HG02798 (cell line): ENCODE data around the gene SYT7.
"Not testable (repeated sequence)": the region's sequence is repeated elsewhere in the genome, so short reads cannot be mapped to it uniquely, and the experiment has no call there.

Experiments
- ATAC-seq: cut with Tn5 transposase; IDR thresholded peaks from one replicate; pipeline ENCODE4 v1.9.1; 2021; ENCODE audit warnings: mild to moderate bottlenecking; ENCODE audit not compliant: unreplicated experiment, poor library complexity

The SYT7 gene

GRCh38 chr11:61484541-61484940 lies 96.3 kb downstream of the SYT7 start:
- no peak for ATAC-seq

DNA sequence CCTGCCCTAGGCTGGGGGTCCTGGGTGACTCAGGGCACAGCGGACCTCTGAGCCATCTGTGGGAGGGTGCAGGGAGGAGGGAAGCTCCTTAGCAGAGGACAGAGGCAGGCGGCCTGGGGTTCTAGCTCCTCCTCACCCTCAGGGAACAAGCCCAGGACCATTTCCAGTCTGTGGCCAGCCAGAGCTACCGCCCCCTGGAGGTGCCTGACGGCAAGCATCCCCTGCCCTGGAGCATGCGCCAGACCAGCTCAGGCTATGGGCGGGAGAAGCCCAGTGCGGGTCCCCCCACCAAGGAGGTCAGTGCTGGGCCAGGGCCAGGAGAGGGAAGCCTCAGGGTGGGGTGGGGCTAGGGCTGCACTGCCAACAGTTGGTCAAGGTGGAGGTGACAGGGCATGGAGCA lies 98.4 kb downstream of the SYT7 start:
- no peak for ATAC-seq

GRCh38 chr11:61481806-61482205 lies 99.1 kb downstream of the SYT7 start:
- ATAC-seq: no peak

- ATAC-seq: no peak
Measured at GRCh38 chr11:61480994-61481335, 99.9 kb downstream of the SYT7 start.

DNA sequence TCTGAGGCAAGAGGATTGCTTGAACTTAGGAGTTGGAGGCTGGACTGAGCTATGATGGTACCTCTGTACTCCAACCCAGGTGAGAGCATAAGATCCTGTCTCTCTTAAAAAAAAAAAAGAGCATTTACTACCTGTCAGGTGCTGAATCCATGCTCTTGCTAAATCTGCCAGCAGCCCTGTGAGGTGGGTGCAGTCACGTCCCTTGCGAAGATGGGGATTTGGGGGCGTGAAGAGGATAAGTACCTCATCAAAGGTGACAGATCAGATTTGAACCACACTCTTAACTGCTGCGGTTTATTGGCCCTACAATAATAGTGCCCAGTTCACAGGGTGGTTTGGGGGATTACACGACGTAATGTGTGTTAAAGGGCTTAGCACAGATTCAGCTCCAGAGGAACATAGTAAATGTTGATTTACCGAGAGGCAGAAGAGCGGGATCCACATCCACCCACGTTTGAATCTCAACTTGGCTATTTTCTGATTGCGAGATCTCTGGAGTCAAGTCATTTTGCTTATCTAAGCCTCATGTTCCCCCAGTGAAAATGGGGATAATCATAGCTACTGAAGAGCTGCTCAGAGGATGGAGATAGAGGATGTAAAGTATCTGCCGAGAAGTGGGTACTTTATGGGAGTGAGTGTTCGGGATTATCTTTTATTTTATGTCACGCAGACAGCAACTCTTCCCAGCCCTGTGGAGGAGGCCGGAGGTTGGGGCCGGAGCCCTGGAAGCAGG lies 100.4 kb downstream of the SYT7 start:
- no peak for ATAC-seq

DNA sequence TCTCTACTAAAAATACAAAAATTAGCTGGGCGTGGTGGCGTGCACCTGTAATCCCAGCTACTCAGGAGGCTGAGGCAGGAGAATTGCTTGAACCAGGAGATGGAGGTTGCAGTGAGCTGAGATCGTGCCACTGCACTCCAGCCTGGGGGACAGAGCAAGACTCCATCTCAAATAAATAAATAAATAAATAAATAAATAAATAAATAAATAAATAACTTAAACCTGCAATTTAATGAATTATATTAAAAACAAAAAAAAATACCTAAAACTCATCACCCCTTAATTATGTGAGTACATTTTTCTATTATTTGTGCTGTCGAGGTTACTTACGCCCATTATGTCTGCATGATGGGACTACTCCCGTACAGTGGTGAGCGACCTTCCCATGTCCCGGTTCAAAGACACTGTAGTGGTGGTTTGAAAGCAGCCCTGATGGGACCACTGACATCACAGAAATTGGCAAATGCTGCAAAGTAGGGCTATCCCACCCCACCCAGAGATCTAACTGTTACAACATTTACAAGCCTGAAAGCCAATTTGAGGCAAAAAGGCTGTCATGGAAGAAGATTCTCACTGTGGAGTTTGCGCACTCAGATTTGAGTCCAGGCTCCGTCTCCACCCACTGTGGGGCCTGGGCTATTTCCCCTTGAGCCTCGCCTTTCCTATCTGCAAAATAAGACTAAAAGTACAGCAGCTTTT lies 101.4 kb downstream of the SYT7 start:
- ATAC-seq: not testable (repeated sequence)

GRCh38 chr11:61477727-61478148 lies 103.1 kb downstream of the SYT7 start:
- ATAC-seq: no peak

DNA sequence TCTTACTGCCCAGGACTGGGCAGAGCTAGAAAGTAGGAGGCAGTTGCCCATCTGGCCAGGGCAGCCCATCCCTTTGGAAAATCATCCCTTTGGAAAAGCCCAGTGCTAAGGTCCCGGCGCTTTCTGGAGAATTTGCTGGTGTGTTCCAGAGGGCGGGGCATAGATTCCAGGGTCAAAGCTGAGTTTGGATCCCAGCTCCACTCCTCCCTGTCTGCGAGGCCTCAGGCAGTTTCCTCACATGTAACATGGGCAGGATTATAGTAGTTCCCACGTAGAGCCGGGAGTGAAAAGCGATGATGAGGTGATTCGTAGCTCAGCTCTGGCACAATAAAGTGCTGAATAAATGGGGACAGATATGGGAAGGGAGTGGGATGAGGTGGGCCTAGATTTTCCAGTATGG lies 103.8 kb downstream of the SYT7 start:
- ATAC-seq: no peak

DNA sequence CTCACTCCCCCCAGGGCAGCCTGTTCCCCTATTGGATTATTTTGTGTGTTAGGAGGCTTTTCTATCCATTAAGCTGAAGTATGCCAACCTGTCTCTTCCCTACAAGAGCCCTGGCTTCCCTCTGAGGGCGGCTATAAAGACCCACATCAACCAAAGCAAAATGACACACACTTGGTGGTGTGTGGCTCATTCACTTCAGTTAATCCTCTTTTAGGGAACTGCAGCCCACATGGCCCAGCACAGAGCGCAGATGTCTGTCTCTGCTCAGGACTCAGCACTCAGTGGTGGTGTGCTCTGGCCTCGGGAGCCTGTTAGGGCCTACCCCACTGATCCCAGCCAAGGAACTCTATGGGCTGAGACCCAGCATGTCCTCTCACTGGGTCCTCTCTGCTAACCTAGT lies 104.5 kb downstream of the SYT7 start:
- no peak for ATAC-seq

- ATAC-seq: no peak
Measured at GRCh38 chr11:61475433-61475832, 105.4 kb downstream of the SYT7 start.

DNA sequence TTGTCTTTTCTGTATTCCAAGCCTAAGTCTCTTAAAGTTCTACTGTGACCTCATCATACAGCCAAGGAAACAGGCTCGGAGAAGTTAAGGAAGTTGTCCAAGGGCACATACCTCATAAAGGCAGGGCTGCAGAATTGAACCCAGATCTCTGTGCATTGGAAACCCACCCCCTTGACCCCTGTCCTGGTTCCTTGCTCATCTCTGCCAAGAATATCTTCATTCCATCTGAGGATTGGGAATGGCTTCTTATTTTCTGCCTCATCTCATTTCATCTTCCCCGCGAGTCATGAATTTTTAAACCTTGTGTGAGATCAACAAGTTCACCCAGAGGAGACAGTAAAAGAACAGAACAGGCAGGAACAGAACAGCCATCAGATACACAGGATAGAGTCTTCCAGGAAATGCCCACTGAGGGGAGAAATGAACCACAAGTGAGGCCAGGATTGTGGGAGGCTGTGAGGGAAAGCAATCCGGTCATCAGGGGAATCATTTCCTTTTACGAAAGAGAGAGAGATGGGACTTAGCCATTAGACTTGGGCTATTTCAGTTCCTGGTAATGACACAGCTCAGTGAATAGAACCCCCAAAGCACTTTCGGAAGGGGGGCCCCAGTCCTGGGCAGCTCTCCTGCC lies 106.7 kb downstream of the SYT7 start:
- no peak for ATAC-seq

- no peak for ATAC-seq
Measured at GRCh38 chr11:61473370-61474012, 107.4 kb downstream of the SYT7 start.

GRCh38 chr11:61472868-61473267 lies 108.0 kb downstream of the SYT7 start:
- ATAC-seq: no peak

GRCh38 chr11:61472282-61472681 lies 108.6 kb downstream of the SYT7 start:
- ATAC-seq: no peak

DNA sequence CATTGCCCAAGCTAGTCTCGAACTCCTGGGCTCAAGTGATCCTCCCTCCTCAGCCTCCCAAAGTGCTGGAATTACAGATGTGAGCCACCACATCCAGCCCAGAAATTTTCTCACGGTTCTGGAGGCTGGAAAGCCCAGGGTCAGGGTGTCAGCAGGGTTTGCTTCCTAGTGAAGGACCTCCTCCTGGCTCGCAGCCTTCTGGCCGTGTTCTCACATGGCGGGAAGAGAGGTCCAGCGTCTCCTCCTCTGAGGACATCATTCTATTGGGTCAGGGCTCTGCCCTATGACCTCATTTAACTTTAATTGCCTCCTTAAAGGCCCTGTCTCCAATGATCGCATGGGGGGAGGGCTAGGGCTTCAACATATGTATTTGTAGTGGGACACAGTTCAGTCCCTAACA lies 112.9 kb downstream of the SYT7 start:
- no peak for ATAC-seq

DNA sequence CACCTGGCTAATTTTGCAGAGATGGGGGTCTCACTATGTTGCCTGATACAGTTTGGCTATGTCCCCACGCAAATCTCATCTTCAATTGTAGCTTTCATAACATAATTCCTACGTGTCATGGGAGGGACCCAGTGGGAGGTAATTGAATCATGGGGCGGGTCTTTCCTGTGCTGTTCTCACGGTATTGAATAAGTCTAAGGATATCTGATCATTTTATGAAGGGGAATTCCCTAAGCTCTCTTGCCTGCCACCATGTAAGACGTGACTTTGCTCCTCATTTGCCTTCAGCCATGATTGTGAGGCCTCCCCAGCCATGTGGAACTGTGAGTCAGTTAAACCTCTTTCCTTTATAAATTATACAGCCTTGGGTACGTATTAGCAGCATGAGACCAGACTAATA lies 113.3 kb downstream of the SYT7 start:
- not testable (repeated sequence) for ATAC-seq
